Hepatocyte (in vitro differentiated cells): ENCODE measurements around the gene RELL1. TPM values are rescaled to one million over a fixed set of nuclear protein-coding genes. Genes with fewer than 3 reads are reported as not detected.

Experiments used
- DNase-seq: peaks from one replicate; pipeline ENCODE4 v3.0.0-alpha.2; 2016; ENCODE audit warnings: low spot score
- H2AFZ ChIP-seq: fragments of 200-600 bp; sonication (generic); 2 replicates; pipeline ENCODE4 v1.6.0; 2016; ENCODE audit warnings: antibody characterized with exemption, mild to moderate bottlenecking
- H3K27ac ChIP-seq: fragments of 200-600 bp; sonication (generic); 2 replicates; pipeline ENCODE4 v1.5.1; 2016; ENCODE audit warnings: mild to moderate bottlenecking
- H3K27me3 ChIP-seq: fragments of 200-600 bp; sonication (generic); 2 replicates; pipeline ENCODE4 v1.6.1; 2016
- H3K36me3 ChIP-seq: fragments of 200-600 bp; sonication (generic); replicated peaks from 2 replicates; pipeline ENCODE4 v1.5.1; 2016; ENCODE audit warnings: low read depth; ENCODE audit not compliant: insufficient read depth
- H3K4me1 ChIP-seq: fragments of 200-600 bp; sonication (generic); 2 replicates; pipeline ENCODE4 v1.5.1; 2016; ENCODE audit warnings: mild to moderate bottlenecking, moderate library complexity; ENCODE audit not compliant: insufficient read depth
- H3K4me2 ChIP-seq: fragments of 200-600 bp; sonication (generic); 2 replicates; pipeline ENCODE4 v1.6.0; 2016
- H3K4me3 ChIP-seq: fragments of 200-600 bp; sonication (generic); 2 replicates; pipeline ENCODE4 v1.5.1; 2016; ENCODE audit warnings: mild to moderate bottlenecking
- H3K79me2 ChIP-seq: fragments of 200-600 bp; sonication (generic); 2 replicates; pipeline ENCODE4 v1.6.0; 2017; ENCODE audit warnings: mild to moderate bottlenecking
- H3K9me2 ChIP-seq: fragments of 200-600 bp; sonication (generic); replicated peaks from 2 replicates; pipeline ENCODE4 v1.6.0; 2017; ENCODE audit warnings: mild to moderate bottlenecking; ENCODE audit not compliant: insufficient read depth
- H3K9me3 ChIP-seq: fragments of 200-600 bp; sonication (generic); 2 replicates; pipeline ENCODE4 v1.5.1; 2016; ENCODE audit warnings: low read depth, mild to moderate bottlenecking
- H4K20me1 ChIP-seq: fragments of 200-600 bp; sonication (generic); 2 replicates; pipeline ENCODE4 v1.6.0; 2016; ENCODE audit warnings: mild to moderate bottlenecking; ENCODE audit not compliant: insufficient read depth, poor library complexity, severe bottlenecking
- EZH2 ChIP-seq: fragments of 200-600 bp; sonication (generic); IDR thresholded peaks from 2 replicates; pipeline ENCODE4 v1.6.1; 2016; ENCODE audit warnings: antibody characterized with exemption, mild to moderate bottlenecking, borderline replicate concordance
- EZH2phosphoT487 ChIP-seq: fragments of 200-600 bp; sonication (generic); IDR thresholded peaks from one replicate; pipeline ENCODE4 v1.6.1; 2018; ENCODE audit warnings: antibody characterized with exemption, mild to moderate bottlenecking, low read depth, moderate library complexity; ENCODE audit not compliant: unreplicated experiment, severe bottlenecking
- WGBS: methylation state at CpG from one replicate; pipeline ENCODE4 v1.1.6; 2016; ENCODE audit warnings: low lambda C conversion rate; ENCODE audit errors: missing lambda C conversion rate; 5-methylcytosine and 5-hydroxymethylcytosine counted together
- polyA plus RNA-seq: library from polyadenylated mRNA; unstranded; fragments of >200 nt; fragmentation: Nextera tagmentation; extraction: Ambion mirVana; gene quantifications from 2 replicates; pipeline ENCODE4 v1.2.1, GENCODE V29; 2016
- total RNA-seq: library from RNA; depleted of rRNA; stranded (reverse); fragments of >200 nt; gene quantifications from 2 replicates; pipeline ENCODE4 v1.2.3, GENCODE V29; 2014
- TF ChIP-seq, protein P1 (sequence below): fragments of 200-600 bp; sonication (generic); IDR thresholded peaks from 2 replicates; pipeline ENCODE4 v1.5.1; 2016; ENCODE audit warnings: antibody characterized with exemption, mild to moderate bottlenecking; ENCODE audit not compliant: poor library complexity

RELL1 gene
- total and polyA plus RNA-seq, 2 experiments from 2014 or later = 5.5 to 39.8 TPM

DNA sequence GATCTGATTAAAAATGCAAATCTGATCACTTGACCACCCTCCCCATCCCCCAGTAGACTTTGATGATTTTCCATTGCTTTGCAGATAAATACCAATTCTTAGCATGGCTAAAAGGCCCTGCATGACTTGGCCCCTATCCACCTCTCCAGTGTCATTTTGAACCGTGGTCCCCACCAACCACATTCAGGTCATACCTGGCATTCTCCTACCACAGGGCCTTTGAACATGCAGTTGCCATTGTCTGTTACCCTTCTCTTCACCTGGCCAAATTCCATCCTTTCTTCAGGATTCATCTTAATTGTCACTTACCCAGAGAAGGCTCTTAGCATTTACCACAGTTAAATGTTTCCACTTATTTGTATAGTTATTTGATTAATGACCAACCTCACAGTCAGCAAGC is 36.9 kb upstream of the RELL1 start:
- no peak overlapping the region for H2AFZ ChIP-seq
- no peaks in the 10 kb centered on the region for H3K27me3 ChIP-seq
- no peak overlapping the region for H3K4me2 ChIP-seq
- WGBS = 100% methylated on average over 1 of the region's 1 CpG
- H3K27ac ChIP-seq = no peak overlapping the region
- DNase-seq = no peak
- no peaks in the 10 kb centered on the region for H3K36me3 ChIP-seq
- no peaks in the 10 kb centered on the region for H3K79me2 ChIP-seq
- H3K9me3 ChIP-seq = no peaks in the 10 kb centered on the region
- TF ChIP-seq EZH2phosphoT487 = no peak
- TF ChIP-seq, protein P1, sequence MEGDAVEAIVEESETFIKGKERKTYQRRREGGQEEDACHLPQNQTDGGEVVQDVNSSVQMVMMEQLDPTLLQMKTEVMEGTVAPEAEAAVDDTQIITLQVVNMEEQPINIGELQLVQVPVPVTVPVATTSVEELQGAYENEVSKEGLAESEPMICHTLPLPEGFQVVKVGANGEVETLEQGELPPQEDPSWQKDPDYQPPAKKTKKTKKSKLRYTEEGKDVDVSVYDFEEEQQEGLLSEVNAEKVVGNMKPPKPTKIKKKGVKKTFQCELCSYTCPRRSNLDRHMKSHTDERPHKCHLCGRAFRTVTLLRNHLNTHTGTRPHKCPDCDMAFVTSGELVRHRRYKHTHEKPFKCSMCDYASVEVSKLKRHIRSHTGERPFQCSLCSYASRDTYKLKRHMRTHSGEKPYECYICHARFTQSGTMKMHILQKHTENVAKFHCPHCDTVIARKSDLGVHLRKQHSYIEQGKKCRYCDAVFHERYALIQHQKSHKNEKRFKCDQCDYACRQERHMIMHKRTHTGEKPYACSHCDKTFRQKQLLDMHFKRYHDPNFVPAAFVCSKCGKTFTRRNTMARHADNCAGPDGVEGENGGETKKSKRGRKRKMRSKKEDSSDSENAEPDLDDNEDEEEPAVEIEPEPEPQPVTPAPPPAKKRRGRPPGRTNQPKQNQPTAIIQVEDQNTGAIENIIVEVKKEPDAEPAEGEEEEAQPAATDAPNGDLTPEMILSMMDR = no peak
- no peak for TF ChIP-seq EZH2
- no peaks in the 10 kb centered on the region for H4K20me1 ChIP-seq
- no peaks in the 10 kb centered on the region for H3K9me2 ChIP-seq
- no peaks in the 10 kb centered on the region for H3K4me1 ChIP-seq
- H3K4me3 ChIP-seq = no peak overlapping the region

DNA sequence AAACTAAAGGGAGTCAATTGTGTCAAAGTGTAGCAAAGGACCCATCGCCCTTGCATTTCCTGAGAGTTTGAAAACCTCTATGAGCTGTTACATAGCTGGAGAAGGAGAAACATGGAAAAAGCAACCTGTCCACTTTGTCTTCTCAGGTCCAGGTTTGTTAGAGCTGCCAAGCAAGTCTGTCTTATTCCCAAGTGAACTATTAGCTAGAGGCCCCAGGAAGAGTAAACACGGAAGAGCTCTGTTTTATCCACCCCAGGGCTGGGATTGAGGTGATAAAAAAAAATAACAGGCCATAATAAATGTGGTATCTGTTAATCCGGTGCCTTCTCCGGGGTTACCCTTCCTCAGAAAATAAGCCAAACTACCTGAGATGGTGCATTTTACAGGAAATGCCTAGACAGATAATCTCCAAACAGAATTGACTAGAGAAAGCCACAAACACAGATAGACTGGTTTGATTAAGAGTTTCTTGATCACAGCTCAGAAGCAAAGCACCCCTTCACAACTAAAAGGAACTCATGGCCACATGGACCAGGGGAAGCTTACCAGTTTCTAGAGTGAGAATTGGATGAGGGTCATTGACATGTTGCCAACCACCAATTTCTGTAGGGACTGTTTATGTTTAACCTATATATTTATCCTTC is 35.9 kb upstream of the RELL1 start:
- Histone ChIP-seq H3K4me1 (no peaks in the 10 kb centered on the region), H3K4me2 (no peak overlapping the region), H3K4me3 (no peak overlapping the region), H3K9me2 (no peaks in the 10 kb centered on the region), H3K27me3 (no peaks in the 10 kb centered on the region), H3K9me3 (no peaks in the 10 kb centered on the region), H2AFZ (no peak overlapping the region), H4K20me1 (no peaks in the 10 kb centered on the region), H3K36me3 (no peaks in the 10 kb centered on the region), H3K27ac (peak overlapping the region; percentile 53), H3K79me2 (no peaks in the 10 kb centered on the region)
- WGBS = 47% methylated on average over 4 of the region's 4 CpGs
- DNase-seq = peak; percentile 34
- TF ChIP-seq, protein P1 = no peak
- no peak for TF ChIP-seq EZH2
- TF ChIP-seq EZH2phosphoT487 = no peak

DNA sequence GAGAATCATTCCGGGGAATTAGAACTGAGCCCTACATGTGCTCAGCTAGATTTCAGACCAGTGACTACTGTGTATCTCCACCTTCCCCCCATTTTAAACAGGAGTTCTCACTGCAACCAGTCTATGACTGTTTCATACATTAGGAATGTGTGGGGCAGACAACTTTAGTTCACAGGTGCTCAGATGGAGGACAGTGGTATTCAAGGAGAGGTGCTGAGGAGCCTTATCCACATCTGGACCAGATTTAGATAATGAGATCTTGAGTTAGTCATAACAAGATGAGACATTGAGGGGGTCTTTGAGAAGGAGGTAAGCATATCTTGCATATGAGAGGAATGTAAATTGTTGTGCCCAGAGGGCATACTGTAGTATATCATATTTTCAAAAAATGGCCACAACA is 32.8 kb upstream of the RELL1 start:
- no peaks in the 10 kb centered on the region for H4K20me1 ChIP-seq
- no peaks in the 10 kb centered on the region for H3K79me2 ChIP-seq
- no peaks in the 10 kb centered on the region for H3K9me2 ChIP-seq
- H3K9me3 ChIP-seq = no peaks in the 10 kb centered on the region
- TF ChIP-seq EZH2phosphoT487 (no peak), EZH2 (no peak)
- TF ChIP-seq, protein P1 = no peak
- WGBS = 73% methylated on average over 1 of the region's 1 CpG
- no peaks in the 10 kb centered on the region for H3K36me3 ChIP-seq
- H3K27me3 ChIP-seq = no peaks in the 10 kb centered on the region
- DNase-seq = no peak
- H2AFZ ChIP-seq = no peak overlapping the region
- H3K4me3 ChIP-seq = no peak overlapping the region
- H3K4me2 ChIP-seq = no peak overlapping the region
- H3K4me1 ChIP-seq = no peaks in the 10 kb centered on the region
- H3K27ac ChIP-seq = no peak overlapping the region
